Hematopoietic multipotent progenitor cell (in vitro differentiated cells): Measurements from ENCODE around the gene OR1S2. TPM values are rescaled to one million over a fixed set of nuclear protein-coding genes. Genes with fewer than 3 reads are reported as not detected.
"Not testable (repeated sequence)": the region's sequence is repeated elsewhere in the genome, so short reads cannot be mapped to it uniquely, and the experiment has no call there.

Source experiments
- DNase-seq, 3 donors: peaks; one replicate each; pipeline ENCODE4 v3.0.0-alpha.2; 2011 to 2015; ENCODE audit warnings: low read depth in 2 of 3, low spot score in 2 of 3
- total RNA-seq: library from RNA; depleted of rRNA; stranded (reverse); fragments of >200 nt; gene quantifications from one replicate; pipeline ENCODE4 v1.2.3, GENCODE V29; 2012

The OR1S2 gene, protein sequence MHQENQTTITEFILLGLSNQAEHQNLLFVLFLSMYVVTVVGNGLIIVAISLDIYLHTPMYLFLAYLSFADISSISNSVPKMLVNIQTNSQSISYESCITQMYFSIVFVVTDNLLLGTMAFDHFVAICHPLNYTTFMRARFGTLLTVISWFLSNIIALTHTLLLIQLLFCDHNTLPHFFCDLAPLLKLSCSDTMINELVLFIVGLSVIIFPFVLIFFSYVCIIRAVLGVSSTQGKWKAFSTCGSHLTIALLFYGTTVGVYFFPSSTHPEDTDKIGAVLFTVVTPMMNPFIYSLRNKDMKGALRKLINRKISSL
- total RNA-seq, result not detected

DNA sequence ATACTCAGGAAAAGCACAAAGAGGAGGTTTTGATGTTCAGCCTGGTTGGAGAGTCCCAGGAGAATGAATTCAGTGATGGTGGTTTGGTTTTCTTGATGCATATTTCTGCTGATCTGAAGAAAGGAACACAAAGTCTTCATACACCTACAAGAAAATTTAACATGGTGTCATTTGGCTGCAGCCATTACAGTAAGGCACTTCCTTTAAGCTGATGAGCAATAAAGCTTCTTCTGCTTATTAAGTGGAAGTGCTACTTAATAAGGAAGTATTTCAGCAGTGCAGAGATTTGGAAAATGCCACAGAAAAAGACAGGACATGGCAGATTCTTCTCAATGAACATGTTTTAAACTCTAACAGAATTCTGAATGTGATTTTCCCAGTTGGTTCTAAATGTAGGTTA, at the start of gene OR1S2:
Gene OR1S2 (minus strand): TSS at position 101 of the 400 bp plus-strand sequence. CDS start 0 bp downstream, at position 101.
- no peak for DNase-seq

DNA sequence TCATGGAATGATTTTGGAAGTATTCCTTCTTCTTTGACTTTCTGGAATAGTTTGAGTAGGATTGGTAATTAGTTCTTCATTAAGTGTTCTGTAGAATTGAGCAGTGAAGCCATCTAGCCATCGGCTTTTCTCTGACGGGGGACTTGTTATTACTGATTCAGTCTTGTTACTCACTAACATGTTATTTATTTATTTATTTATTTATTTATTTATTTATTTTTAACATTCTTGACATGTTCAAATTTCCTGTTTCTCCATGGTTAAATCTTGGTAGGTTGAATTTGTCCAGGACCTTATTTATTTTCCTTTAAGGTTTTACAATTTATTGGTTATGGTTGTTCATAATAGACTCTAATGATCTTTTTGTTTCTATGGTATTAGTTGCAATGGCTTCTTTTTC, 40.0 kb upstream of the OR1S2 start:
- DNase-seq, result no peak

- DNase-seq, result no peak
Measured at GRCh38 chr11:58227956-58228615, 24.1 kb upstream of the OR1S2 start.

GRCh38 chr11:58222721-58223120, 18.8 kb upstream of the OR1S2 start:
- DNase-seq, result no peak

DNA sequence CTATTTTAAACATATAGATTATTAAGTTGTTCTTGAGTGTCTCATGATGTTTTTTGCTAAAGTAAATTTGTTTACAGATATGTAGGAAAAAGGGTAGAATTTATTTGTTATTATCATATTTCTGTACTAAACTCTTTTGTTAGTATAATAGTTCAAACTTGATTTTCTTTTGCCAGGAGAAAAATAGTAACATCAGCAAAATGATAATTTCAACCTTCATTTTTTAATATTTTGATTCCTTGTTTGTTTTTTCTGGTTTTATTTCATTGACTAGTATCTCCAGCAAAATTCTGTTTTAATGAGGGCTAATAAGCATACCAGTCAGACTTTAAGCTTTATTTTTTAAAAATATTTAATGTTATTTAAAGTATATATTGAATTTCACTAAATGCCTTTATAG, 12.5 kb upstream of the OR1S2 start:
- no peak for DNase-seq

DNA sequence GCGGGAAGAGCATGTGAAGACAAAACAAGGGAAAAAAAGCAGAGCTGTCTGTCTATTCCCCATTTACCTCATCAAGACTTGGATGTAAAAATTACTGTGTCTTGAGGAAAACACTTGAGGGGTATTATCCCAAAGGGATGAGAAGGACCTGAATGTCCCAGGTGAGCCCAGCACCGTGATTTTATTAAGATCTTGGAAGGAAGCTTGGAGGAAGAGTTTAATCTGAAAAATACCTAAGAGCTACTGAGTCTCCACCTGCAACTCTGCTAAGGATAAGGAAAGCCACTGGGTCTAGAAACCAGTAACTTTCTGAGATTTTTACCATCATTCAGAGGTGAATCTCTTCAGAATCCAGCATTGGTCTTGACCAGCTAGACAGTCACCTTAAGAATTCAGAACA, 8.5 kb upstream of the OR1S2 start, which contains the start of gene OR1S1:
Gene OR1S1 (plus strand): TSS at position 301 of the 400 bp plus-strand sequence.
- DNase-seq, result not testable (repeated sequence)

- no peak for DNase-seq
Measured at GRCh38 chr11:58199271-58199670, 4.7 kb downstream of the OR1S2 start.

DNA sequence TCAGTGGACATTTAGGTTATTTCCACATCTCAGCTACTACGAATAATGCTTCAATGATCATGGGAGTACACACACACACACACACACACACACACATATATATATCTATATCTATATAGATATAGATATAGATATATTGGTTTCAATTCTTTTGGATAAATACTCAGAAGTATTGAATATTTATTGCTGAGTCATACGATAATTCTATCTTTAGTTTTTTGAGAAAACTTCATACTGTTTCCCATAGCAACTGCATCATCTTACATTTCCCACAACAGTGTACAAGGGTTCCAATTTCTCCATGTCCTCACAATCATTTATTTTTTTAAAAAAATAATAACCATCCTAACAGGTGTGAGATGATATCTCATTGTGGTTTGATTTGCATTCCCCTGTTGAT, 8.0 kb downstream of the OR1S2 start:
- no peak for DNase-seq

DNA sequence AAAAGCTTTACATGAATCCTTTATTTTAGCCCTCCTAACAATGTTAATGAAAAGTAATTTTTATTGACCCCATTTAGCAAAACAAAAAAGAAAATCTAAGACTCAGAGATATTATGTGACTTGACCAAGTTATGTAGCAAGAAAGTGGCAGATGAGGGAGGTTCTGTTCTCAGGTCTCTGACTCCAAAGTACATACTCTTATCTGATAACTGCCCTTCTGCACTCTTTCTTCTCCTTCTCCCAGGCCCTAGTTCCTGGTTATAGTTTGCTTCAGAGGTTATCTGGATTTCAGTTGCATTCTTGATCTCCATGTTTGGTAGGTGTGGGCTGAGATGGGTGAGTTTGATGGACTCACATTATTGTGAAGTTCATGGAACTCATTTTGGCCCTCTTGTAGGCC, 10.6 kb downstream of the OR1S2 start:
- DNase-seq, result no peak

GRCh38 chr11:58192229-58192628, 11.7 kb downstream of the OR1S2 start:
- no peak for DNase-seq

DNA sequence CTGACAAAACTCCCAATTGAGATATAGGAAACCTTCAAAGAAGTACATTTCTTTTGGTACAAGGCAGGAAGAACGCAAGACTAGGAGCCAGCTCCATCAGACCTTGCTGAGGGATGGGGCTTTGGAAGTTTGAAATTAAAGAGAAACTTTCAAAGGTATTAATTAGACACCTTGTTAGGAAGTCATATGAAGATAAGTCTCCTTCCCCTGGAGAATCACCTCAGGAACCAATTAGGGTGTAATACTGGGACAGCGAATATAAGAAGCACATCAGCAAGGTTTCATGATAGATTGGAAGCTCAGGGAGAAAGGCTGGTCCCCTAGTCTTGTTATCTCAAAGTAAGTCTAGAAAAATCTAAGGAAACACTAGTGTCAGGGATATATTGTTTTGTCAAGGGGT, 15.2 kb downstream of the OR1S2 start, which contains the start of gene OR9Q2:
Gene OR9Q2 (plus strand): TSS at position 301 of the 400 bp plus-strand sequence. CDS start 1,421 bp downstream, outside the sequence.
- no peak for DNase-seq

DNA sequence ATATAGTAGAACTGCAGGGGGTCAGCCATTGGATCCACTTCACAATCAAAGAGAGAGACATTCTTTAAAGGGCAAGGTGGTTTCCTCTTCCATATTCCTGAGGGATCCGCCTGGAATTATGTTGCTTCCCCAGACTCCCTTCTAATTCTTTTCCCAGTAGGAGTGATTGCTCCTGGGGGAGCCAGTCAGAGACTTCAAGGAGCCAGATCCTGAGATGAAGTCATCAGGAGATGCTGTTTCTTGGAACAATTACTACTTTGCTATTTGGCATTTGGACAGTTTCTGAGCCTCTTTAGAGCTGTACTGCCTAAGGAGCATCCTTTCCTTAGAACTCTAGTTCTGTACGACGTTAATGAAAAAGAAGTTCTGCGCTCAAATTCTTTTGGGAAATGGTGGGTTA, 17.0 kb downstream of the OR1S2 start:
- no peak for DNase-seq

- no peak for DNase-seq
Measured at GRCh38 chr11:58179648-58180047, 24.3 kb downstream of the OR1S2 start.

DNA sequence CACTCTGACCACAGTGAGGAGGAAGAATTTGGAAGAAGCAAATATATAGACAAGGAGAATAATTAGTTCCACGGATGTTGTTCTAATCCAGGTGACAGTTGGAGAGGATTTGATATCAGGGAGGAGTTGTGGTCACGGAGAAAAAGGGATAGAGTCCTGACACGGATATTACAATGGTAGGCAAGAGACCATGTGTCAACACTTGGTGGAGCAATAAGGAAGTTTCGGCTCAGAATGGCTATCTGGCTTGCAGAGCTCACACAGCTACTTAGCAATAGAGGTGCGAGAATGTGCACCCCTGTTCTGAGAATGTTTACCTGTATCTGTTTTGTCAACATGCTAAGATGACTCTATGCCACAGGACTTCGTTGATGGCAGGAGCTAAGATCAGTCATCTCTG, 25.5 kb downstream of the OR1S2 start:
- DNase-seq, result no peak

DNA sequence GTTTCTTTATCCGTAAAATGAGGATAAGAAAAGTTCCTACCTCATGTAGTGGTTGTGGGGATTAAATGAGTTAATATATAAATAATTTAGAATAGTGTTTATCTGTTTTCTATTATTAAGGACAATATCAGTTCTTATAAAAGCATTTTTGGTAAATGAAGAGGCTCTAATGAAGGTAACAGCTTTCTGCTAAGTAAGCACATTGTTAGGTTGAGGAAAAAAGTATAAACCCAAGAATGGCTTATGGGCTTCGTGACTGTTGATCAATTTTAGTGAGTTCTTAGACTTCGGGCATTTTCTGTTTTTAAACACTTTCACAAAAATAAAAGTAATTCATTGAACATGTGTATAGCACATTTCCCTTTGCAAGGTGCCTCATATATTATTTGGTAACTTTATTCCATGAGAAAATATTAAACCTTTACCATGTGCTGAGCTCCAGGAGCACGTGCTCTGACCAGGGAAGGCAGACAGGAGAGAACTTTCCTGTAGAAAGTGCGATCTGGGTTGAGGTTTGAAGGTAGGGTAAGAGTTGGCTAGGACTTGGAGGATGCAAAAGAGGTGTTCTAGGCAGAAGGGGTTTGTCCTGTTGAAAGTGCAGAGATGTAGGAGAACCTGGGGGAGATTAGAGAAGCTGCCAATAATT, 26.4 kb downstream of the OR1S2 start:
- no peak for DNase-seq

- no peak for DNase-seq
Measured at GRCh38 chr11:58165504-58166106, 38.3 kb downstream of the OR1S2 start.

DNA sequence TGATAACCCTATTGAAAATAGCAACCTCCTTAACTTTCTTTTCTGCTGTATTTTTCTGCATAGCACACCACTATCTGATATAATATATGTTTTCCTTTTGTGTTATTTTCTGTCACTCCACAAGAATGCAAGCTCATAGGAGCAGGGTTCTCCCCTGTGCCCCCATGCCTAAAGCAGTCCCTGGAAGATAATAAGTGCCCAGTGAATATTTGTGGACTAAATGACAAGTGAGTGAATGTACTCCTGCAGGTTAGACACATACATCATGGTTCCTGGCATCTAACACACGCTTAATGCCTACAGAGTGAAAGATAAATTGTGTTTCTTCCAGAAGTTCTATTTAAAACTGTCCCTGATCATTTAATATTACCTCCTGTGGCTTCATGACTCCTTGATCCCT, 39.0 kb downstream of the OR1S2 start:
- no peak for DNase-seq

GRCh38 chr11:58164389-58164788, 39.6 kb downstream of the OR1S2 start:
- DNase-seq, result no peak
